Measurements from ENCODE around the gene M1AP.

The M1AP gene

DNA sequence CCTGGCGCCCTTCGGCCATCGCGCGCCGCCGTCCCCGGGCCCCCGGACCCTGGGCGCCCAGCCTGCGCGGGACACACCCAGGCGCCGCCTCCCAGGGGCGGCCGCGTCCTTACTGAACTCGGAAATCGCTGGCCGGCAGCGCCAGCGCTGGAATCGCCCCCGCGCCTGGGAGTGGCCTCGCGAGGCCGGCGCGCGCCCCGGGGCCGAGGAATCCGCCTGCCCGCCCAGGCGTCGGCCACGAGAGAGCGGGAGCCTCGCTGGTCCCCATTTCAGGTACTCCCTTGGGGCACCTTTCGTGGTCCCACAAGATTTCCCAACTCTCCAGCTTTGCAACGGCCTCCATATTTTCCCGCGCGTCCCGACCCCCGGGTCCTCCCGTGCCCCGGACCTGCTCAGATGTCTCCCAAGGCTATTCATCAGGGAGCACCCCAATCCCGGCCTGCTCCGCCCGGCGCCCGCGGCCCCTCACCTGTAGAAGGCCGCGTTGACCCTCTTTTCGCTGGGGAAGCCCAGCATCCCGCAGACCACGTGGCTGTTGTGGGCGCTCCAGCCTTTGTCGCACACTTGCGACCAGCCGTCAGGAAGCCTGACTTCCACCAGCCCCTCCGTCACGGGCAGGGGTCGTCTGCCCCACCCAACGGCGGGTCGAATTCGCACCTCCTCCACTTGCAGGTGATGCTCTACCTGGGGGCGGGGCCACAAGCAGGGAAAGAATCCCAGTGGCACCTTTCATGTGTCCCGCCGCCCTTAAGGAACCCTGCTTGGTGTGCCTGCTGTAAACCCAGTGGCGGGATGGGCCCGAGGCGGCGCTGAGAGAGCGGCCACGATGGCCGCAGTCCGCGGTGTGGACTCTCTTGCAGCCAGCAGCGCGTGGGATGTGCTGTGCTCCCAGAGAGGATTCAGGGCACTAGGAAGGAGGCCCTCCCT, 99.0 kb downstream of the M1AP start:
- Mint-ChIP-seq H3K4me1 (peaks cover 20% of the 10 kb centered on the region), H3K36me3 (no peaks in the 10 kb centered on the region), H3K4me3 (peak overlapping the region; percentile 53), H3K27ac (no peak overlapping the region), H3K9me3 (no peaks in the 10 kb centered on the region), H3K27me3 (peaks cover 93% of the 10 kb centered on the region)
- peak; percentile 43 for DNase-seq
- CTCF ChIA-PET: interaction anchor here (1.3 kb wide), 1 partner anchor 38 kb away, joined by 3 read pairs; no protein-coding TSS in a partner anchor

DNA sequence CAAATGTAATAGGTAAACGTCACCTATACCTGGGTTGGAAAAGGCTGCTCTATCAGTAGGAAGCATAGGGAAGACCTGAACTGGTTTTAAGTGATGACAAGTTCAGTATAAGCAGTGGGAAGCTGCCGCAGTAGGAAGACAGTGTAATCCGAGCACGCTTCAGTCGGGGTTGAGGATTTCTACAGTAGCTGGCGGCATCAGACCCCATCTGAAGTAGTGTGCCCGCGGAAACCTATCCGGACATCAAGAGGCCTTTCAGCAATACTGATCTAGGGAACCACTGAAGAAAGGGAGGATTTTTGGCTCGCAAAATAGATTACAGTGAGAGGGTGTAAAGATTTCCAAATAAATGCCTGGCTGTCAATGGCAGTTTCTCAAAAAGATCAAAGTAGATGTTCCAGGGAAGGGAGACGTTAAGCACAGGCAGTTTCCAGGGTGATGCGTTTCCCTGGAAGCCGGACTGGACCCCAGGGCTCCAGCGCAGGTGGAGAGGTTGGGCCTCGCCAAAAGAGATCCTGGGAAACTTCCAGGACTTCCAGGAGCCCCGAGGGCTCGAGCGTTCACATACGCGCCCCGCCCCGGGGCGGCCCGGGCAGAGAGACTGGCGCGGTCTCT, 99.7 kb downstream of the M1AP start:
- Mint-ChIP-seq H3K27ac (no peak overlapping the region), H3K4me3 (peak overlapping the region; percentile 66), H3K27me3 (peaks cover 96% of the 10 kb centered on the region), H3K4me1 (peaks cover 18% of the 10 kb centered on the region), H3K36me3 (no peaks in the 10 kb centered on the region), H3K9me3 (no peaks in the 10 kb centered on the region)
- CTCF ChIA-PET: interaction anchor here (1.3 kb wide), 1 partner anchor 39 kb away, joined by 3 read pairs; no protein-coding TSS in a partner anchor
- no peak for DNase-seq

DNA sequence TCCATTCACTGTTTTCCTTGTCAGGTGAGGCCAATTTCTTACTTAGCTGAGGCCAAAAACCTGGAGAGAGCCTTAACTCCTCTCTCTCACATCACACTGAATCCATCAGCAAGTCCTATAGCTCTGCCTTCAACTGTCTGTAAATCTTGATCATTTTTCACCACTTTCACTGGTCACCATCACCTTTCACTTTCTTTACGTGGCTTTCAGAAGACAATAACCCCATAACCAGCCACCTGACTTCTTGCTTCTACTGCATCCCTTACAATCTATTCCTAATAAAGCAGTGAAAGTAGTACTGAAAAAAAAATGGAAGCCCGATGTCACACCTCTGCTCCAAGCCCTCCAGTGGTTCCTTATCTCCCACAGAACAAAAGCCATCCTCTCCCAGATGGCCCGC, 102.1 kb downstream of the M1AP start:
- Mint-ChIP-seq H3K27me3 (peaks cover 83% of the 10 kb centered on the region), H3K9me3 (no peaks in the 10 kb centered on the region), H3K36me3 (no peaks in the 10 kb centered on the region), H3K4me3 (no peak overlapping the region), H3K4me1 (peaks cover 12% of the 10 kb centered on the region), H3K27ac (no peak overlapping the region)
- DNase-seq: no peak
- CTCF ChIA-PET: interaction anchor here (1.1 to 2.8 kb wide), 2 partner anchors 17 to 40 kb away, joined by 4 to 17 read pairs; no protein-coding TSS in a partner anchor

DNA sequence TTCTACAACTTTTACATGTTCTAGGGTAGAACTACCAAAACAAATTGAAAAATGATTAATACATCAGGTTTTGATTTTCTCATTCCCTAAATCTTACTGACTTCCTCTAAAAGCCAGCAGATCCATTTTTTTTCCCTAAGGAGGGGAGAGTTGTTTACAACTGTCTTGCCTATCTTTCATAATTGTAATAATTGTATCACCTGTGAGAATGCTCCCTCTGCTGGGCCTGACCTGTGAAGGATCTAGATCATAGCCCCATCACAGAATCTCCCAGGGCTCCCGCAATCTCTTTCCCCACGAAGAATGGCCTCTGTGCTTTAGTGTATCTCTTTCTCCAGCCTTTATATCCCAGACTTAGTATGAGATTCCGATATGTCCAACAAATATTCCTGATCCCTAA, 103.5 kb downstream of the M1AP start:
- H3K27me3 Mint-ChIP-seq: peaks cover 81% of the 10 kb centered on the region
- H3K9me3 Mint-ChIP-seq: no peaks in the 10 kb centered on the region
- peaks cover 11% of the 10 kb centered on the region for H3K4me1 Mint-ChIP-seq
- no peak overlapping the region for H3K27ac Mint-ChIP-seq
- CTCF ChIA-PET: interaction anchor here (0.8 to 2.8 kb wide), 6 partner anchors 12 to 86 kb away, joined by 3 to 17 read pairs (median 4); partner anchors contain the start of gene WBP1
- no peak overlapping the region for H3K4me3 Mint-ChIP-seq
- no peaks in the 10 kb centered on the region for H3K36me3 Mint-ChIP-seq
- peak; percentile 41 for DNase-seq

DNA sequence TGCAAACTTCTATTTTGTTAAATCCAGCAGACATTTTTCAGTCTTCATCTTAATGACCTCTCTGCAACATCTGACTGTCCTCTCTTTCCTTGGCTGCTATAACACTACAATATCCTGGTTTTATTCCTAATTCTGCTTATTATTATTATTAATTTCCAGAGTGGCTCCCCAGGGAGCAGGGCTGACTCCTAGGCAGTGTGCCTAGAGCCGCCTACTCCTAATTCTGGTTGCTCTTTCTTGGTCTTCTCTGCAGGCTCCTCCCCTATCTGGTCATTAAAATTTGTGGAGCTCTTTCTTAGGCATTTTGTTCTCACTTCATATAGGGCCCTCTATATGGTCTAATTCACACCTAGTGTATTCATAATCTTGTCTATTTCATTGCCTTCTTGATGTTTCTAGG, 105.2 kb downstream of the M1AP start:
- Mint-ChIP-seq H3K27me3 (peaks cover 83% of the 10 kb centered on the region), H3K9me3 (no peaks in the 10 kb centered on the region), H3K36me3 (no peaks in the 10 kb centered on the region), H3K4me3 (no peak overlapping the region), H3K27ac (no peak overlapping the region), H3K4me1 (peaks cover 9% of the 10 kb centered on the region)
- CTCF ChIA-PET: interaction anchor here (0.7 to 1.1 kb wide), 2 partner anchors 11 to 43 kb away, joined by 3 to 5 read pairs; no protein-coding TSS in a partner anchor
- DNase-seq: no peak

DNA sequence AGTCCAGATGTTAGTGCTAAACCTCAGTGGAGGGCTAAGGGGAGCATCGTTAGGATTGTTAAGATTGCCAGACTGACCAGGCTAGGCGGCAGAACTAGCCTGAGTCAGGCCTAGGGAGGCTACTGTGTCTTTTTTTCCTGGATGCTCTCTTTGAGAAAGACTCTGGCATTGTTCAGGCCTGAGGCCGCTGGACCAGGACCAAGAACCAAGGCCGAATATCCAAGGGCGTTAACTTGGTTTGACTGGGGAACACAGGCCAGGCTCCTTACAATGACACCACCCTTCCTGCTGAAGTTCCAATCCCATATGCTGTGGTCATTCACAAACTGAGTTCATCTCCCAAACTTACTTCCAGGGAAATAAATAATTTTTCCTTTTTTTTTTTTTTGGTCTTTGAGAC, 107.8 kb downstream of the M1AP start:
- CTCF ChIA-PET: interaction anchor here (0.6 to 2.1 kb wide), 5 partner anchors 8 to 57 kb away, joined by 3 to 5 read pairs (median 4); partner anchors contain the start of gene TTC31
- Mint-ChIP-seq H3K4me3 (no peak overlapping the region), H3K27me3 (peaks cover 75% of the 10 kb centered on the region), H3K27ac (no peak overlapping the region), H3K9me3 (no peaks in the 10 kb centered on the region), H3K4me1 (peaks cover 9% of the 10 kb centered on the region), H3K36me3 (no peaks in the 10 kb centered on the region)
- no peak for DNase-seq

DNA sequence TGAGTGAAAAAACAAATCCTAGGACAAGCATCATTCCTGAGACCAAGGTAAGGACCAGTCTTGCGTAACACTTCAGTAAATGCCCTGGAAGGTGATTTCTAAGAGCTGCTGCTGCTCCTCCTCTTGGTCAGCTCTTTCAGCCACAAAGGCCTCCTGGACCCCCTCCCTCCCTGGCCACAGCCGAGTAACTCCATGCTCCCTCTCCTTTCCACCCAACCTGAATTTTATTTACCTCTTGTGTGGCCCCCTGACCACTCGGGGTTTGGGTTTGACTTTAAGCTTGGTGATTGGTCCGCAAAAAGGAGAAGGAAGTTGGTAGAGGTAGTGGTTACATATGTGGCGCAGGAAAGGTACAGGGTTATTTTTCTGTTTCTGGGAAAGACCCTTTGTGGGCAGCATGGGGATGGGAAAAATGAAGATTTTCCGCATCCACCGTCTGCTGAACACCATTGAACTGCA, 109.2 kb downstream of the M1AP start:
- Mint-ChIP-seq H3K36me3 (peaks cover under 1% of the 10 kb centered on the region), H3K9me3 (no peaks in the 10 kb centered on the region), H3K27me3 (peaks cover 62% of the 10 kb centered on the region), H3K27ac (no peak overlapping the region), H3K4me1 (peaks cover 9% of the 10 kb centered on the region), H3K4me3 (no peak overlapping the region)
- no peak for DNase-seq
- CTCF ChIA-PET: interaction anchor here (1.5 to 2.1 kb wide), 2 partner anchors 51 to 56 kb away, joined by 3 to 5 read pairs; partner anchors contain the start of gene TTC31

DNA sequence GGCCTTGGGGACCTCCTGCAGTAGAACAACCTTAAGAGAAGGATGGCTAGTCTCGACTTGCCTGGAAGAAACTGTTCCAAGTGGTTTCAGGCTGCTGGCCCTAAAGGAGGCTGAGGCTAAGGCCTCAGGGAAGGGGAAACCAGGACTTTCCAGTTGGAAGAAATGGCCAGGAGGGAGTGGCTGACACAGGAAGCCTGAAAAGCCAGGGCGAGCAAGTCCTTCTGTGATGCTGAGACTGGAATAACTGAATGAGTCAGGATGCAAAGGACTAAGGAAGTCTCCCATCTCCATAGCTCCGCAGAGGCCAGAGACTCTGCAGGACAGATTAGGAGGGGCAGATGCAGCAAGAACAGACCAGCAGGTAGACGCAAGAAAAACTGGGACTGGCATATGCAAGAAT, 111.0 kb downstream of the M1AP start:
- no peak overlapping the region for H3K27ac Mint-ChIP-seq
- H3K4me3 Mint-ChIP-seq: no peak overlapping the region
- H3K9me3 Mint-ChIP-seq: no peaks in the 10 kb centered on the region
- H3K4me1 Mint-ChIP-seq: peaks cover 13% of the 10 kb centered on the region
- CTCF ChIA-PET: no interaction called here
- no peak for DNase-seq
- H3K36me3 Mint-ChIP-seq: peaks cover 11% of the 10 kb centered on the region
- peaks cover 49% of the 10 kb centered on the region for H3K27me3 Mint-ChIP-seq

DNA sequence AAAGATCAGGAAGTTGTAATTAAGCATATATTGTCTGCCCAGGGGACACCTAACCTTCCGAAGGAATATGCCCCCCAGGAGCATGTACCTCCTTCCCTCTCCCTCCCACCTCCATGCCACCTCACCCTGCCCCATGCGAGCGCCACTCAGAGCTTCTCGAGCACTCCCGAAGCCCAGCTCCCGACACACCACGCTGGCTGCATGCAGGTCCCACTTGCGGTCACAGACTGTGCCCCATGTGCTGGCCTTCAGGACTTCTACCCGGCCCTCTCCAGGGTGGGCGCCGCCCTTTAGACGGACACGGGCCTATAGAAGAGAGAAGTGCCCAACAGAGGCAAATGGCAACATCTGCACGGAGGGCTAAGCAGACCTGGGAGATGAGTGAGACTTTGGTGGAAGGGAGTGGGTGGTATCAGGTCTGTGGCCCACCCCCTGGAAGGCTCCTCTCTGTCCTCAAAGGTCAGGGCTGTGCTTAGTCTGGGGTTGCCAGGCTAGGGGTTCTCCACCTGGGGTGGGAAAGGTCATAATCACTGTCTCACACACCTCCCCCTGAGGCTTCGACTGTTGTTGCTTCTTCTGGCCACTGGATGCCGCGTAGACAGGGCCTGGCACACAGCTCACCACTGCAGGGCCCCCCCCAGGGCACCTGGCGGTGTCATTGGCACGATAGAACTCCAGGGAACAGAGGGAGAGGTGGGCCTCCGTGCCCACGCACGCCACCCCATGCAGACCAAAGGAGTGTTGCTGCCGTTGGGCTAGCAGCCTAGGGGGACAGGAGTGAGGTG, 111.8 kb downstream of the M1AP start:
- H3K4me1 Mint-ChIP-seq: peaks cover 21% of the 10 kb centered on the region
- no peak overlapping the region for H3K4me3 Mint-ChIP-seq
- H3K36me3 Mint-ChIP-seq: peaks cover 14% of the 10 kb centered on the region
- peaks cover 46% of the 10 kb centered on the region for H3K27me3 Mint-ChIP-seq
- H3K9me3 Mint-ChIP-seq: no peaks in the 10 kb centered on the region
- H3K27ac Mint-ChIP-seq: no peak overlapping the region
- CTCF ChIA-PET: no interaction called here
- no peak for DNase-seq

DNA sequence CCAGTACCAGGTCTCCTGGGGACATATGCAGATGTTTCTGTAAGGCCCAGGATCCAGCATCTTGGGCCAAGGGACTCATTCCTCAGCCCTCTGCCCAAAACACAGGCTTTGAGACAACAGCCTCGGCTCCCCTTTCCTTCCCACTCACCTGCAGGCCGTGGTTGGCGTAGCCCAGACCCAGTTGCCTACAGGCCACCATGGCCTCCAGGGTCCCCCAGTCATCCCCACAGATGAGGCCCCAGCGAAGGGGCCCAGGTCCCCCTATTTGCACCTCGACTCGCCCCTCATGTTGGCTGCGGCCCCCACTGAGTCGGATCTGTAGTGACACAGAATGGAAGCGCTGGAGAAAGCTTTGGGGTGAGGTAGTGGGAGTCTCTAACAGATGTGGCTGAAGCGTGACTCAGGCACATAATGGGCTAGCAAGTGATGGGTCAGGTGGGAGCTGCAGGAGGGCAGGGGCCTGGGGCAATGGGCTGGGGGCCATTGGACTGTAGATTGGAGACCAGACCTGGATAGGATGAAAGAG, 112.6 kb downstream of the M1AP start:
- no peak overlapping the region for H3K27ac Mint-ChIP-seq

DNA sequence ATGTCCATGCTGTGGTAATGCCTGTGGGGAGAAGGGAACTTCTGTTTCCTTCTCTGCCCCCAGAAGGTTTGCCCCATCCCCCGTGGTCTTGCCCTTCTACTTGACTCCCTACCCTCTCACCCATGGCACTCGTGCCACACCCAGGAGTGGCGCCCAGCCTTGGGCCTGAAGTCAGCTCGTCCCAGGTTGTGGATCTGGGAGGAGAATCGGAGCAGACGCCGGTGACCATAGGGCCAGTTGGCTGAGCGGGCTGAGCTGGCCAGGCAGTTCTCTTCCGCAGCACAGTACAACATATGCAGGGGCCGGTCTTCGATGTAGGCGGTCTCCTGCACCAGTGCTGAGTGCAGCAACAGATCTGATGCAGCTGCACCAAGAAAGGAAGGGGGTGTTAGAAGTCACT, 113.7 kb downstream of the M1AP start:
- no peak overlapping the region for H3K4me3 Mint-ChIP-seq
- H3K36me3 Mint-ChIP-seq: peaks cover 19% of the 10 kb centered on the region
- no peaks in the 10 kb centered on the region for H3K9me3 Mint-ChIP-seq
- peaks cover 28% of the 10 kb centered on the region for H3K4me1 Mint-ChIP-seq
- H3K27me3 Mint-ChIP-seq: peaks cover 32% of the 10 kb centered on the region
- no peak for DNase-seq
- H3K27ac Mint-ChIP-seq: no peak overlapping the region
- CTCF ChIA-PET: interaction anchor here (1.0 to 4.8 kb wide), 2 partner anchors 52 to 199 kb away, joined by 3 to 104 read pairs; no protein-coding TSS in a partner anchor

More for the DNA sequence above, 112.6 kb downstream of the M1AP start:
- H3K4me1 Mint-ChIP-seq: peaks cover 29% of the 10 kb centered on the region
- no peak for DNase-seq
- no peaks in the 10 kb centered on the region for H3K9me3 Mint-ChIP-seq
- no peak overlapping the region for H3K4me3 Mint-ChIP-seq
- CTCF ChIA-PET: no interaction called here
- peaks cover 18% of the 10 kb centered on the region for H3K36me3 Mint-ChIP-seq
- peaks cover 43% of the 10 kb centered on the region for H3K27me3 Mint-ChIP-seq

DNA sequence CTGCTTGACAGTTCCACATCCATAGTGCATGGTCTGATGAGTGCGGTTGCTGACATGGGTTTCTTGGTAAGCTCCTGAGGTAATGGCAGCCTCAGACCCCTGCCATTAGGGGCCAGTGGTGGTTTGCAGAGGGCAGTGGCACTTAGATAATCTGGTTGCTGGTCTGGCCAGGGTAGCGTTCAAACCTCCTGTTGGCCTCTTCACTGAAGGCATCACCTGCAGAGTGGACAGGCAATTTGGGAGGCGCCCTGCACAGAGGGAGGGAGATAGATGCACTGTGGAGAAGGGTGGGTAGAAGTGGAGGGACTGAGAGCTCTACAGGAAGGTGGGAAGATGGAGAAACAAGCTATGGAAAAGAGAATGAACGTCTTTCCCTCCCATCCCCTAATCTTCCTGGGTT, 114.7 kb downstream of the M1AP start:
- DNase-seq: no peak
- Mint-ChIP-seq H3K9me3 (no peaks in the 10 kb centered on the region), H3K4me1 (peaks cover 27% of the 10 kb centered on the region), H3K36me3 (peaks cover 24% of the 10 kb centered on the region), H3K4me3 (no peak overlapping the region), H3K27ac (no peak overlapping the region), H3K27me3 (peaks cover 23% of the 10 kb centered on the region)
- CTCF ChIA-PET: interaction anchor here (1.2 to 5.8 kb wide), 7 partner anchors 10 to 53 kb away, joined by 3 to 104 read pairs (median 9); partner anchors contain the start of genes CCDC142 and TTC31

DNA sequence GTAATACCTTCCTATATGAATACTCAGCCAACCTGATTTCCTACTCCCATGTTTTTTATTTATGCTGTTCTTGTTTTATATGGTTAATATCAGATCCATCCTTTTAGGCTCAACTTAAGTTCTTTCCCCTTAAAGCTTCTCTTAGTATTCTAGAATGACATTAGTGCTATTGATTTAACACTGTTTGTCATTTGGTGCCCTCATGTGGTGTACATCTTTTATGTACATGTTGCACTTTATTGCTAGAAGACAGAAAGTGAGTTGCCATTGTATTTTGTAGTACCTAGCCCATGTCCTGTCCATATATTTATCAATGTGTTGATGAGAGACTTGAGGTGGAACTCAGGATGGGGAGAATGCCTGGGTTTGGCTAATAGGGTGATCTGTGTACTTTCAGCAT, 115.9 kb downstream of the M1AP start:
- Mint-ChIP-seq H3K27ac (peak overlapping the region; percentile 8), H3K4me1 (peaks cover 39% of the 10 kb centered on the region), H3K27me3 (peaks cover 11% of the 10 kb centered on the region), H3K36me3 (peaks cover 37% of the 10 kb centered on the region), H3K4me3 (peak overlapping the region; percentile 42), H3K9me3 (no peaks in the 10 kb centered on the region)
- DNase-seq: no peak
- CTCF ChIA-PET: interaction anchor here (0.5 to 5.8 kb wide), 34 partner anchors 8 to 713 kb away, joined by 3 to 104 read pairs (median 4); partner anchors contain the start of genes C2orf81, CCDC142, MRPL53 and TTC31
